ENCODE measurements around the gene HBD. TPM values are rescaled to one million over a fixed set of nuclear protein-coding genes. Genes with fewer than 3 reads are reported as not detected.

Gene HBD
- total and polyA plus RNA-seq, 9 donors: 0.39 to 1.0 (median 0.58) TPM; not detected in 3

DNA sequence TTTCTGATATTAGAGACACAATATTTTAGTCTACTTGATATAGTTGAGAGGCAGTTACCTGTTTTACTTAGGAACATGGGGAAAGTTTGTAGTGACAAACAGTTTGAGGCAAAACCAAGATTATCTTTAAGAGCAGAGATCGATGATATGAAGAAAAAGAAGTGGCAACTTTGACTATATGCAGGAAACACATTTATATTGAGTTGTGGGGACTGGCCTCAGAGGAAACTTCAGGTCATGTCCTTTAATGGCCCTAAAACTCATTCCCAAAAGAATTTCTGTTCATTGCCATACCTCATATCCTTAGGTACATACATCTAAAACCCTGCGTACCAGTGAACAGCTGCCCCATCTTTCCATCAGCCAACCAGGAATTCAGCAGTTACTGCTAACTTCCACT is 10.9 kb upstream of the HBD start:
- H3K4me3 ChIP-seq (ENCODE audit: low read length): no peak overlapping the region
- 40% methylated on average over 1 of the region's 2 CpGs for WGBS (ENCODE audit: insufficient coverage)

DNA sequence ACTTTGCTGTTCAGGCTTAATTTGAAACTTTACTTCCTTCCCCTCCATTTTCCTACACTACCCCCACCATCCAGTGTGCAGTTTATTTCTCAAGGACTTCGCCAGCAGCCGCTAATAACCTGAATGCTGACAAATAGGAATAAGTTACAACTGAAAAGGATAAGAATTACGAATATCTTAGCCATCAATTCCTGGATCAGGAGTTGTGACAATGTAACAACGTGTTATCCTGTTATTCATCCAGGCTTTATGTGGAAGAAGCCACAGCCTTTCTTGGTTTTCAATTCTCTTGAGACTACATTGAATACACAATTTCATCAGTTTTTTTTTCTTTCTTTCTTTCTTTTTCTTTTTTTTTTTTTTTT is 9.5 kb upstream of the HBD start:
- Histone ChIP-seq H3K27me3 (ENCODE audit: control insufficient read depth, insufficient read depth, low read length) (no peaks in the 10 kb centered on the region), H3K4me1 (ENCODE audit: control insufficient read depth, insufficient read depth, low read length) (no peaks in the 10 kb centered on the region), H3K9me3 (replicated peaks; ENCODE audit: control insufficient read depth, low read depth, low read length) (no peaks in the 10 kb centered on the region), H3K36me3 (ENCODE audit: control insufficient read depth, insufficient read depth, low read length) (no peaks in the 10 kb centered on the region), H3K4me3 (ENCODE audit: low read length) (no peak overlapping the region), H3K27ac (ENCODE audit: low read length) (no peak overlapping the region)
- WGBS (ENCODE audit: insufficient coverage): no CpG with 5 or more reads among the region's 4 CpGs
- no peak for DNase-seq

More for the DNA sequence above, 10.9 kb upstream of the HBD start:
- H3K4me1 ChIP-seq (ENCODE audit: control insufficient read depth, insufficient read depth, low read length): no peaks in the 10 kb centered on the region
- no peaks in the 10 kb centered on the region for H3K36me3 ChIP-seq (ENCODE audit: control insufficient read depth, insufficient read depth, low read length)
- H3K27ac ChIP-seq (ENCODE audit: low read length): no peak overlapping the region
- DNase-seq: no peak
- no peaks in the 10 kb centered on the region for H3K9me3 ChIP-seq (replicated peaks; ENCODE audit: control insufficient read depth, low read depth, low read length)
- no peaks in the 10 kb centered on the region for H3K27me3 ChIP-seq (ENCODE audit: control insufficient read depth, insufficient read depth, low read length)

DNA sequence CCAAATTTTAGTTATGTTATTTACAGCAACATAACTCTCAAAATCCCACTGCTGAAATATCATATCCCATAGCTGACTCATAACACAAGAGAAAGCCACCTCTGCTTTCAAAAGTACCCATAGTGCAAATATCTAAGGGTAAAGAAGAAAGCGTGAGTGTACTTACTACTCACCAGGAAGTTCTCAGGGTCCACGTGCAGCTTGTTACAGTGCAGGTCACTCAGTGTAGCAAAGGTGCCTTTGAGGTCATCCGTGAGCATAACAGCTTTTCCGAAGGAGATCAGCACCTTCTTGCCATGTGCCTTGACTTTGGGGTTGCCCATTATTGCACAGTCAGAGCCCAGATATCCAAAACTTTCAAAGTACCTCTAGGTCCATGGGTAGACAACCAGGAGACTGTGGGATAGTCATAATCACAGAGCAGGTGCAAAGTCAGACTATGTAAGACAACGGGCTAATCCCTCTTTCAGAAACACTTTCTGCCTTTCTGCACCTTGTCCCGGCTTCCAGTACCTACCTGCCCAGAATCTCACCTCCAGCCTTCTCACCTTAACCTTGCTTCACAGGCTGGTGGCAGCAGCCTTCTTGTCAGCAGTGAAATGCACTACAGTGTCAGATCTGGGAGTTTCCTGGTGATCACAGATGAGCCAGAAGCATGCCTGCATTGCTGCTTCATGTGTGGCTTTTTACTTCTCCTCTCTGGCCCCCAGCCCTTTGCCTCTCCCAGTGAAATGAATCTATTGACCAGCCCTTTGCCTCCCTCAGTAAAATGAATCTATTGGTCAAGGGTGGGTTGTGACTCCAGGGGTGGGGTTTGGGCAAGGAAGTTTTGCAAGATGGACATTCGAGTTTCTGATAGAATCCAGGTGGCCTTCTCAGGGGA is 8.9 kb upstream of the HBD start:
- WGBS (ENCODE audit: insufficient coverage): 53% methylated on average over 4 of the region's 7 CpGs
- no peaks in the 10 kb centered on the region for H3K36me3 ChIP-seq (ENCODE audit: control insufficient read depth, insufficient read depth, low read length)
- H3K27me3 ChIP-seq (ENCODE audit: control insufficient read depth, insufficient read depth, low read length): no peaks in the 10 kb centered on the region
- H3K9me3 ChIP-seq (replicated peaks; ENCODE audit: control insufficient read depth, low read depth, low read length): no peaks in the 10 kb centered on the region
- H3K27ac ChIP-seq (ENCODE audit: low read length): no peak overlapping the region
- no peak for DNase-seq
- H3K4me1 ChIP-seq (ENCODE audit: control insufficient read depth, insufficient read depth, low read length): no peaks in the 10 kb centered on the region
- H3K4me3 ChIP-seq (ENCODE audit: low read length): no peak overlapping the region

DNA sequence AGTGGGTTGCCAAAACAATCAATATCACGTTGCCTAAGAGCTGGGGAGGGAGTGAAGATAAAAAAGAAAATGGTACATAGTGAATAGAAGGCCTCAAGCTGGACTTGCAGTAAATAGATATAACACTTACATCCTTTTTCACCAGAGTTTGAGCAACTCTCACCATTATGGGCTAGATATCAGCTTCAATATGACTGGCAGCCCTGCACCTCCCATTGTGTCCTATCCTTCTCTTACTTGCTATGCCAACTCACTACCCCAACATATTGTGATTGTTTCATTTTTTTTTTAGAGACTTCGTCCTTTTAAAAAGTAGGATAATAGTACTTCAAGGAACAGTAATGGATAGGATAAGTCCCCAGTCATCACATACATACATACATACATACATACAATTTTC is 7.9 kb upstream of the HBD start:
- Histone ChIP-seq H3K4me1 (ENCODE audit: control insufficient read depth, insufficient read depth, low read length) (no peaks in the 10 kb centered on the region), H3K27ac (ENCODE audit: low read length) (no peak overlapping the region), H3K4me3 (ENCODE audit: low read length) (no peak overlapping the region), H3K27me3 (ENCODE audit: control insufficient read depth, insufficient read depth, low read length) (no peaks in the 10 kb centered on the region), H3K36me3 (ENCODE audit: control insufficient read depth, insufficient read depth, low read length) (no peaks in the 10 kb centered on the region), H3K9me3 (replicated peaks; ENCODE audit: control insufficient read depth, low read depth, low read length) (no peaks in the 10 kb centered on the region)
- WGBS (ENCODE audit: insufficient coverage): no CpG with 5 or more reads among the region's 2 CpGs
- no peak for DNase-seq

DNA sequence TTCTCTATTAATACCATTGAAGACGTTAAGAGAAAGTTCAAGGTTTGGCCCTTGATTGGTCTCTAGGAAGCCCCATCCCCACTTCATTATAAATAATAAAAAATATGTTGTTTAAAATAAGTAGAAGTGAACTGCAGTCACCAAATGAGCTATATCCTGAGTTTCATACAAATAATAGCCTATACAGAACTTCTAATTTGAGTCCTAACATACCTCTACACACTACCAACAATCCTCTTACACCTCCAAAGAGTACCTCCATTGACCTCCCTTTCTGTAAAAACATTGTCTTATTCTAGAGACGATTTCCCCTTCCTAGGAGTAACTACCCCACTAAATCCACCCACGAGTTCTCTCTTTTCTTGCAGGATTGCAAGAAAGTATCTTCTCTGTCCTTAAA is 7.2 kb upstream of the HBD start:
- no peaks in the 10 kb centered on the region for H3K4me1 ChIP-seq (ENCODE audit: control insufficient read depth, insufficient read depth, low read length)
- H3K4me3 ChIP-seq (ENCODE audit: low read length): no peak overlapping the region
- DNase-seq: no peak
- H3K36me3 ChIP-seq (ENCODE audit: control insufficient read depth, insufficient read depth, low read length): no peaks in the 10 kb centered on the region
- H3K27me3 ChIP-seq (ENCODE audit: control insufficient read depth, insufficient read depth, low read length): no peaks in the 10 kb centered on the region
- H3K27ac ChIP-seq (ENCODE audit: low read length): no peak overlapping the region
- WGBS (ENCODE audit: insufficient coverage): 71% methylated on average over 1 of the region's 3 CpGs
- no peaks in the 10 kb centered on the region for H3K9me3 ChIP-seq (replicated peaks; ENCODE audit: control insufficient read depth, low read depth, low read length)

DNA sequence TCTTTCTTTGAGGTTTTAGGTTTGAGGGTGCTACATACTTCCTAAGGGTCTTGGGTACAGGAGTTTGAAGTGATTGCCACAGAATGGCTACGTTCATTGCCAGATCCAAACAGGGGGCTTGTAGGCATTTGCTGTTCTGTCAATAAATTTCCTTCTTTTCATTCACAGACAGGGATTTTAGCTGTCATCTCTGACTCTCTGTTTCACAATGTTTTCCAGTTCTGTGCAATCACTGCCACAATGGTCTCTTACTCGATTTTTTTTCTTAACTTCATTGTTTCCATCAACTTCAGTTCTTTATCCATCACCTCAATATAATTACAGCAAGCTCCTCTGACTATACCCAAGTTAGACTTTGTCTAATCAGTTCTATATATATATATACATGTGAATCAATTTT is 6.2 kb upstream of the HBD start:
- Histone ChIP-seq H3K9me3 (replicated peaks; ENCODE audit: control insufficient read depth, low read depth, low read length) (no peaks in the 10 kb centered on the region), H3K4me3 (ENCODE audit: low read length) (no peak overlapping the region), H3K27ac (ENCODE audit: low read length) (no peak overlapping the region), H3K27me3 (ENCODE audit: control insufficient read depth, insufficient read depth, low read length) (no peaks in the 10 kb centered on the region), H3K4me1 (ENCODE audit: control insufficient read depth, insufficient read depth, low read length) (no peaks in the 10 kb centered on the region), H3K36me3 (ENCODE audit: control insufficient read depth, insufficient read depth, low read length) (no peaks in the 10 kb centered on the region)
- 80% methylated on average over 1 of the region's 2 CpGs for WGBS (ENCODE audit: insufficient coverage)
- DNase-seq: no peak

DNA sequence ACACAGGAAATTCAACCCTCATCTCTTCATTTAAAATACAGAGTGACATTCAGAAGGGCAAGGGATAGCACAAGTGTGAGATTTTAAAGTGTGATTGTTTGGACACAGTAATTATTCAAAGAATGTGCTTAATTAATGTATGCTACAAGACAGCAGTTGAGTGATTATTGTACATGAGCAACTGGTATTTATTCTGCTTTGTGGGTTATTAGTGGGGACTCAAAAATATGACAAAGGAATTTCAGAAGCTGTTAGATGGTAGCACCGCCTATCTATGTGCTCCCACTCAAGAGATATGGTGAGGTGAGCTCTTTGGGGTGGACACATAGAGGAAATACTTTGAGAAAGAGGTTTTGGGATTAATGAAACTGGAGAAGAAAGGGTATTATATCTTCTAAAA is 5.8 kb upstream of the HBD start:
- WGBS (ENCODE audit: insufficient coverage): no CpG with 5 or more reads among the region's 1 CpG
- no peak for DNase-seq
- H3K9me3 ChIP-seq (replicated peaks; ENCODE audit: control insufficient read depth, low read depth, low read length): no peaks in the 10 kb centered on the region
- H3K4me3 ChIP-seq (ENCODE audit: low read length): no peak overlapping the region
- H3K27ac ChIP-seq (ENCODE audit: low read length): no peak overlapping the region
- H3K36me3 ChIP-seq (ENCODE audit: control insufficient read depth, insufficient read depth, low read length): no peaks in the 10 kb centered on the region
- no peaks in the 10 kb centered on the region for H3K27me3 ChIP-seq (ENCODE audit: control insufficient read depth, insufficient read depth, low read length)
- no peaks in the 10 kb centered on the region for H3K4me1 ChIP-seq (ENCODE audit: control insufficient read depth, insufficient read depth, low read length)

DNA sequence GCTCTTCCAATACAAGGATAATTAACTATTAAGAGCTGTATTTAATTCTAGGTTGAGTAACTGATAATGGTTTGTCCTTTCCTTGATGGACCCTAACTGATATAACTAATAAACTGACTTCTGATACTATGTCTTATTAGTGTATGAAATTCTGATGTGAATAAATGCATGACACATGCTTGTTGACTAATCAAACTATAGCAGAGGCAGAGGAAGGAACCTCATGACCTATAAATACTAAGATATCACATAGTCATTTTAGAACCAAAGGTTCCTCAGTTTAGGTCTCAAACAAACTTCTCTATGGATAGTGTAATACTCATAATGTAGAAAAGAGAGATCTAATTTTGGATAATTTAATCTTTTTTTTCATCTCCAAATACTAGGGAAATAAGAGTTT is 4.8 kb upstream of the HBD start:
- H3K27ac ChIP-seq (ENCODE audit: low read length): no peak overlapping the region
- no peak for DNase-seq
- H3K9me3 ChIP-seq (replicated peaks; ENCODE audit: control insufficient read depth, low read depth, low read length): no peaks in the 10 kb centered on the region
- H3K4me1 ChIP-seq (ENCODE audit: control insufficient read depth, insufficient read depth, low read length): no peaks in the 10 kb centered on the region
- no peaks in the 10 kb centered on the region for H3K27me3 ChIP-seq (ENCODE audit: control insufficient read depth, insufficient read depth, low read length)
- no peaks in the 10 kb centered on the region for H3K36me3 ChIP-seq (ENCODE audit: control insufficient read depth, insufficient read depth, low read length)
- H3K4me3 ChIP-seq (ENCODE audit: low read length): no peak overlapping the region

DNA sequence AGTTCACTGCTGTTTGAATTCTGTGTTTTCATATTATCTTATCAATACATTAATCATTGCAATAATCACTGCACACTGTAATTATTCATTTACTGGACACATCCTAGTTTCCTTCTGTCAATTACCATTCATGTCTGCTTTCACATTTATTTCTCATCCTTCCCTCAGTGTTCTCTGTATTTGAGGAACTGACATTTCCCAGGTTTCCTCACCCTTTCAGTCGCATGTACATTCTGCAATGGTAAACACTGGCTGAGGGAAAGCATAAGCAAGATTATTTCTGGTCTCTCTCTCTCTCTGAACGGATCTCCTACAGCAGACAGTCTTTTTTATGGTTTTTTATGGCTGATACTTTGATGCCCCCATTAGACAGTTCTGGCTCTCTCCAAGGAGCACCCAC is 4.2 kb upstream of the HBD start:
- H3K36me3 ChIP-seq (ENCODE audit: control insufficient read depth, insufficient read depth, low read length): no peaks in the 10 kb centered on the region
- H3K27ac ChIP-seq (ENCODE audit: low read length): no peak overlapping the region
- no peak for DNase-seq
- WGBS (ENCODE audit: insufficient coverage): no CpG with 5 or more reads among the region's 2 CpGs
- no peaks in the 10 kb centered on the region for H3K27me3 ChIP-seq (ENCODE audit: control insufficient read depth, insufficient read depth, low read length)
- no peaks in the 10 kb centered on the region for H3K9me3 ChIP-seq (replicated peaks; ENCODE audit: control insufficient read depth, low read depth, low read length)
- no peak overlapping the region for H3K4me3 ChIP-seq (ENCODE audit: low read length)
- no peaks in the 10 kb centered on the region for H3K4me1 ChIP-seq (ENCODE audit: control insufficient read depth, insufficient read depth, low read length)

DNA sequence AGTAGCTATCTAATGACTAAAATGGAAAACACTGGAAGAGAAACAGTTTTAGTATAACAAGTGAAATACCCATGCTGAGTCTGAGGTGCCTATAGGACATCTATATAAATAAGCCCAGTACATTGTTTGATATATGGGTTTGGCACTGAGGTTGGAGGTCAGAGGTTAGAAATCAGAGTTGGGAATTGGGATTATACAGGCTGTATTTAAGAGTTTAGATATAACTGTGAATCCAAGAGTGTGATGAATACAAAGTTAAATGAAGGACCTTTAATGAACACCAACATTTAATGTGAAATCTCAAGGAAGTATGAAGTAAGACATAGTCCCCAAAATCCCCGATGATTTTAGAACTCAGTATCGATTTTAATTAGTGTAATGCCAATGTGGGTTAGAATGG is 3.1 kb upstream of the HBD start:
- WGBS (ENCODE audit: insufficient coverage): 94% methylated on average over 2 of the region's 2 CpGs
- Histone ChIP-seq H3K4me1 (ENCODE audit: control insufficient read depth, insufficient read depth, low read length) (no peaks in the 10 kb centered on the region), H3K9me3 (replicated peaks; ENCODE audit: control insufficient read depth, low read depth, low read length) (no peaks in the 10 kb centered on the region), H3K4me3 (ENCODE audit: low read length) (no peak overlapping the region), H3K27me3 (ENCODE audit: control insufficient read depth, insufficient read depth, low read length) (no peaks in the 10 kb centered on the region), H3K36me3 (ENCODE audit: control insufficient read depth, insufficient read depth, low read length) (no peaks in the 10 kb centered on the region), H3K27ac (ENCODE audit: low read length) (no peak overlapping the region)
- DNase-seq: no peak
